H54 (cell line): ENCODE results near the gene F8.
A peak's percentile ranks its signal among the peaks of the same experiment; 100 is the strongest.

Source experiments
- DNase-seq: peaks from one replicate; pipeline ENCODE4 v3.0.0; 2011; ENCODE audit warnings: low spot score, mixed read lengths; ENCODE audit not compliant: insufficient read length
- FAIRE-seq: peaks from 3 replicates; lab custom pipeline; 2011; peaks lifted over from hg19 to GRCh38; lab: Jason Lieb, UNC
- POLR2A ChIP-seq: IDR thresholded peaks from 2 replicates; pipeline ENCODE4 v1.6.1; 2011; ENCODE audit warnings: low read depth, mild to moderate bottlenecking, low read length

F8 gene

GRCh38 chrX:154815274-154815818 is 207.2 kb downstream of the F8 start:
- TF ChIP-seq POLR2A: no peak
- no peak for FAIRE-seq
- no peak for DNase-seq

DNA sequence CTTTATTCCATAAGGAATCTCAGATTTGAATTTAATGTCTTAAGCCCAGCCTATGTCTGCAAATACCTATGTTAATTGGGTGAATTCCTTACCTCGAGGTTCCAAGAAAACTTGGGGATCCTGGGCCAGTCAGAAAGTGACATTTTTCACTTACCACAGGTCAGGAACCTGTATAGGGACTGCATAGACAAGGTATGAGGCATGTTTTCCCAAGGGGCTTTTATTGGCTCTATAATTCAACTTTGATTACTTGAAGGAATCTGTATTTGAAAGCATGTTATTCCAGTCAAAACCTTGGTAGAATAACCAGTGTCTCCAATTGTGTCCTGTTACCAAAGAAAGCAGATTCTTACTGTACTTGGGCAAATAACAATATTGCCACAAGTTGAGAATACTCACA is 208.7 kb downstream of the F8 start:
- no peak for DNase-seq
- FAIRE-seq: no peak
- no peak for TF ChIP-seq POLR2A

- FAIRE-seq (no peak), DNase-seq (no peak)
- TF ChIP-seq POLR2A: no peak
These were observed 210.0 kb downstream of the F8 start for GRCh38 chrX:154812341-154813101.

DNA sequence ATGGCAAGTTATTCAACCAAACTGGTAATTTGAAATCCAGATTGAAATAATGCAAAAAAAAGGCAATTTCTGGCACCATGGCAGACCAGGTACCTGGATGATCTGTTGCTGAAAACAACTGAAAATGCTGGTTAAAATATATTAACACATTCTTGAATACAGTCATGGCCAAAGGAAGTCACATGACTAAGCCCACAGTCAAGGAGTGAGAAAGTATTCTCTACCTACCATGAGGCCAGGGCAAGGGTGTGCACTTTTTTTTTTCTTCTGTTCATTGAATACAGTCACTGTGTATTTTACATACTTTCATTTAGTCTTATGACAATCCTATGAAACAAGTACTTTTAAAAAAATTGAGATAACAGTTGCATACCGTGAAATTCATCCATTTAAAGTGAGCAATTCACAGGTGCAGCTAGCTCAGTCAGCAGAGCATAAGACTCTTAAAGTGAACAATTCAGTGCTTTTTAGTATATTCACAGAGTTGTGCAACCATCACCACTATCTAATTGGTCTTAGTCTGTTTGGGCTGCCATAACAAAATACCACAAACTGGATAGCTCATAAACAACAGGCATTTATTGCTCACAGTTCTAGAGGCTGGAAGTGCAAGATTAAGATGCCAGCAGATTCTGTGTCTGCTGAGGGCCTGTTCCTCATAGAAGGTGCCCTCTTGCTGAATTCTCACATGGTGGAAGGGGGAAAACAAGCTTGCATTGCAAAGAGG is 212.4 kb downstream of the F8 start:
- TF ChIP-seq POLR2A: no peak
- FAIRE-seq (no peak), DNase-seq (no peak)

- no peak for TF ChIP-seq POLR2A
- FAIRE-seq: no peak
These were observed 215.6 kb downstream of the F8 start for GRCh38 chrX:154806837-154807501.

GRCh38 chrX:154805696-154806091 is 216.8 kb downstream of the F8 start:
- no peak for DNase-seq
- FAIRE-seq: no peak
- TF ChIP-seq POLR2A: no peak

More at GRCh38 chrX:154806837-154807501, 215.6 kb downstream of the F8 start:
- no peak for DNase-seq

DNA sequence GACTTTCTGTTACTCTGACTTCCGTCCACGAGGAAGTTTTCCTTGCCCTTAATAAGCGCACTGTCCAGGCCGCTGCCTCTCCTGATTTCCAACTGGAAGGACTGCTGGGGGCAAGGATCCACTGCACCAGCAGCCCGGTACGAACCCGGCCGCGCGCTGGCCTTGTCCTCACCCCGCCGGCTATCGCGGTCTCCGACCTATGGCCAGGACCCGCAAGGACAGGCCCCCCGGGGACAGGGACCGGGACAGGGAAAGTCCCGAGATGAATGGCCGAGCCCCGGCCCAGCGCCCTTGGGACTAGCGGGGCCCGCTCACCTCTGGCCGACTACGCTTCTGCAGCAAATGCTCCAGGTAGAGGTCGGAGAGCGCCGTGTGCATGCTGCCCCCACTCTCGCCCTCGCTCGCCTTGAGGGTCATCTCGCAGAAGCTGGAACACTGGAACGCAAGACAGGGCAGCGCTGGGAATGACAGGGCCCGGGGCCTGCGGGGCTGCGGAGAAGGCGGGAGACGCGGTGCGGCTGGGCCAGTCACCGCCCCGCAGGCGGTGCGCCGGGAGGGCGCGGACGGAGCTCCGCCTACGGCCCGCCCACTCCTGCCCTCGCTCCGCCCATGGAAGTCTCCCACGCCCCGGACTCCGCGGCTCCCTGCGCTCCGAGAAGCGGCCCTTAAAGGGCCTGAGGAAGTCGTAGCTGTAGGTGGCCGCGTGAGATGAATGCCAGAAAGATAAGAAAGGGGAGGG is 217.4 kb downstream of the F8 start, which contains the start of gene MPP1:
Gene MPP1, minus strand, starts transcription at position 529 of the 739 bp plus-strand sequence. Its CDS starts 112 bp downstream, at position 417.
- peak; percentile 34; the same call in 1 of the 2 replicates for TF ChIP-seq POLR2A
- FAIRE-seq: peak; percentile 52
- peak; percentile 65 for DNase-seq

DNA sequence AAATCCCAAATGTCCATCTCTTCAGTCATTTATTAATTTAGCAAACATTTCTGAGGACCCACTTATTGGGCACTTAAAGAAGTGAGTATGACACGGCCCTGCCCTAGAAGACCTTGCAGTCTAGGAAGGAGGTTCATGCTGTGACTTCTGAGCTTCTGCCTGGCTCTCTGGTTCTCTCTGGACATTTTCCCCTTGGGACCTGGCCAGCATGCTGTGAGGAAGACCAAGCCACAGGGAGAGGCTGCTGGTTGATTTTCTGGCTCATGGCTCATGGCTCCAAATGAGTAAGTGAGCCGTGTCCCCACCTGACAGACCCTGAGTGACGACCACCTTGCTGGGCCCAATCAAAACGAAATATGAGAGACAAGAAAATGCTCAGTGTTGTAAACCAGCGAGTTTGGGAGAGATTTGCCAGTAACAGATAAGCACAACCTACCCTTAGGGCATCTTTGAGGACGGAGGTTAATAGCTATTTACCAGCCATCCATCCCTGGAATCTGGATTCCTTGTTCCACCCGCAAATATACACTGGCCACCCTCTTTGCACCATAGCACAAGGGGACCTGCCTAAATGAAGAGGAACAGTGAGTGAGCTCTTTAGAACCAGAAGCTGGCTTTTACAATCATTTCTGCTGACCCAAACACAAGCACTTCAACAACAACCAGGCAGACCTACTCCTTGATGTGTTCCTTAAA is 218.1 kb downstream of the F8 start:
- no peak for TF ChIP-seq POLR2A
- FAIRE-seq (no peak), DNase-seq (no peak)

DNA sequence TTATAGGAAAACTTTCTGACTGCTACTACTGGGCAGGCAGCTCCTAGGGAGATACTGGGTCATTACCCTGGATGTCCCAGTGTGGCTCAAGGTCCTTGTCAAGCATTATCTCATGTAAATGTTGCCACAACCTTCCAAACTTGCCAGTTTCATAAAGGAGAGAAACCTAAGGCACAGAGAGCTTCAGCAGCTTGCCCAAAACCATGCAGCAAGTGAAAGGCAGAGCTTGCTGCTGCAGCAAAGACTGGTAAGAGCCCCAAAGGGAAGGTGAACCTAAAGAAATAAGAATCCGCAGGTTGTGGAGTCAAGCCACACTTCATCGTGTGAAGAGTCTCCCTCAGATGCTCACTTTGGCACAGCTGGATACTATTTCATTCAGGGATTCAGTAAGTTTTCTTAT is 219.6 kb downstream of the F8 start:
- no peak for FAIRE-seq
- no peak for TF ChIP-seq POLR2A
- DNase-seq: no peak

- no peak for TF ChIP-seq POLR2A
- FAIRE-seq (no peak), DNase-seq (no peak)
These were observed 221.9 kb downstream of the F8 start for GRCh38 chrX:154800478-154801210.

DNA sequence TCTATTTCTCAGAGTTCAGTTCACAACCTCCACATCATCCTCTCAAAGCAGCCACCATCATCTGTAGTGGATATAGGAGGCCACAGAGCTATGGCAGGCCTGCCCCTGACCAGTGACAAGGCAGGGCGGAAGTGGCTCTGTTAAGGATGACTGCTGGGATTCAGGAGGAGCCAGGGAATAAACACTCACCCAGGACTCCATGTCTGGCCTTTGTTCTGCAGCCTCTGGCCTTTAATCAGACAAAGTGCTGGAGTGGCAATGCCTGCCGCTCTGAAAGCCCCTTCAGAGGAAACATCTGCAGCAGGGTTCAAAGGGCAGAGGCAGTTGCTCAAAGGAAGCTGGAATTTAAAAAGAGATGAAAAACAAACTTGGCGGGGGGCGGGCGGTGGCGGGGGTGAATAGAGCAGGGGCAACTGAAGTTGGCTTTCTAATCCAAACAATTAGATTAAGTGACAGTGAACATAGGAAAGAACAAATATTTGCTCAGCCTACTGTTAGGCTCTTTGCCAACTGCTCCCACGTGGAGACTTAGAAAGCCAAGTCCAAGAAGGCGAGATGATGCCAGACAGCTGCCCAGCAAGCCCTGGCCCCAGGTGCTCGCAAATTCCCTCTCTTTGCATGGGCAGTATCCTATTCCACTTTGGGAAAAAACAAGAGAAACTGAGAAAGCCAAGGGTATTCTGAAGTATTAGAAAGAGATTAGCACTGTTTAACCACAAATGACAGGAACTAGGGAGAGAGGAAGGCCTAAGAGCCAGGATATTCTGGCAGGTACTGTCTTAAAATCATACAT is 222.8 kb downstream of the F8 start:
- DNase-seq: peak; percentile 14
- no peak for TF ChIP-seq POLR2A
- no peak for FAIRE-seq

- TF ChIP-seq POLR2A: no peak
- DNase-seq: peak; percentile 27
- FAIRE-seq: peak; percentile 90
These were observed 225.5 kb downstream of the F8 start for GRCh38 chrX:154797006-154797405.
